Heart right ventricle (tissue), 16 donors: ENCODE data around the gene ALG1L2. TPM values are rescaled to one million over a fixed set of nuclear protein-coding genes. Genes with fewer than 3 reads are reported as not detected.
"Not testable (repeated sequence)": the region's sequence is repeated elsewhere in the genome, so short reads cannot be mapped to it uniquely, and the experiment has no call there.

Experiments used
- ATAC-seq, 8 donors: fragments of 200-7000 bp; cut with Tn5 transposase; one replicate each; pipeline ENCODE4 v1.9.1; 2020; ENCODE audit warnings: mild to moderate bottlenecking in 8 of 8, moderate library complexity in 8 of 8, moderate number of reproducible peaks in 1 of 8
- DNase-seq, 2 donors: peaks; one replicate each; pipeline ENCODE4 v3.0.0-alpha.2; 2020
- H3K27ac ChIP-seq, 10 donors: fragments of 200-600 bp; sonication (generic) in 2 of 10; one replicate each; pipeline versions ENCODE4 v1.5.0 to v1.8.0; 2020 to 2022; ENCODE audit warnings: mild to moderate bottlenecking in 3 of 10
- H3K27me3 ChIP-seq, 7 donors: fragments of 200-600 bp; one replicate each; pipeline ENCODE4 v1.8.0; 2021 to 2022; ENCODE audit warnings: mild to moderate bottlenecking in 2 of 7
- H3K36me3 ChIP-seq, 9 donors: fragments of 200-600 bp; sonication (generic) in 1 of 9; one replicate each; pipeline versions ENCODE4 v1.5.0 to v1.8.0; 2020 to 2022; ENCODE audit warnings: mild to moderate bottlenecking in 2 of 9
- H3K4me1 ChIP-seq, 9 donors: fragments of 200-600 bp; sonication (generic) in 1 of 9; one replicate each; pipeline versions ENCODE4 v1.5.0 to v1.8.0; 2020 to 2022; ENCODE audit warnings: mild to moderate bottlenecking in 4 of 9
- H3K4me3 ChIP-seq, 10 donors: fragments of 200-600 bp; sonication (generic) in 2 of 10; one replicate each; pipeline versions ENCODE4 v1.5.0 to v1.8.0; 2020 to 2022; ENCODE audit warnings: mild to moderate bottlenecking in 7 of 10, moderate library complexity in 2 of 10
- H3K9me3 ChIP-seq, 11 donors: fragments of 200-600 bp in 10 of 11; sonication (generic) in 2 of 11; one replicate each; pipeline versions ENCODE4 v1.5.0 to v1.8.0; 2013 to 2022; ENCODE audit warnings: mild to moderate bottlenecking in 2 of 11, control low read depth in 1 of 11, moderate library complexity in 1 of 11
- WGBS, 2 donors: extraction: QIAGEN DNeasy Blood & Tissue Kit; methylation state at CpG; one replicate each; pipeline ENCODE4 v1.1.7; 2013; ENCODE audit warnings: inconsistent platforms in 1 of 2; 5-methylcytosine and 5-hydroxymethylcytosine counted together
- intact Hi-C, 10 donors: fragments of 100-400 bp; cut with DNase I; formaldehyde crosslinking; loops; one replicate each; pipeline versions ENCODE4 v1.11.1 to v1.14.2; 2022
- polyA plus RNA-seq, 2 donors: library from polyadenylated mRNA; stranded (reverse); fragments of 200-250 nt; gene quantifications; one replicate each; pipeline ENCODE4 v1.2.3, GENCODE V29; 2013
- total RNA-seq, 10 donors: library from RNA; stranded (reverse); fragmentation: NEBNext Ultra II Directional in 3 of 10; extraction: Animal tissue kit (Norgen Biotek cat#: 25700) in 3 of 10; gene quantifications; one replicate each; pipeline versions ENCODE4 v1.2.1 to v1.2.4, GENCODE V29; 2021 to 2023
- TF ChIP-seq, protein P1 (sequence below), 9 donors: fragments of 200-600 bp; sonication (generic) in 2 of 9; IDR thresholded peaks; one replicate each; pipeline versions ENCODE4 v1.5.0 to v1.8.0; 2021 to 2022; ENCODE audit warnings: antibody characterized with exemption in 9 of 9, mild to moderate bottlenecking in 5 of 9, moderate library complexity in 1 of 9
- donor health status: Arrhythmogenic right ventricular cardiomyopathy.
- donor health status: ischemic (EF 13 %, LVEDD 7.1; RV severe dilation, severe dysfunction).
- donor health status: healthy with polysubstance abuse.
- donor health status: DM: no; HTN: yes; CAD: no.
- donor health status: DM: no; HTN: no; CAD: no.
- donor health status: ischemic (EF 25% LVEDD 6.9; RV normal size, moderate dysfunction).
- donor health status: ischemic (EF 25% LVEDD 5.7; RV mildly dilated, moderate dysfunction).
- donor health status: healthy.
- donor health status: DM: yes; HTN: yes; CAD: no.
- donor health status: Ischemic cardiomyopathy.
- donor health status: ischemic (EF 35%, LVEDD 5.7; RV mildly dilated, moderate dysfunction).
- donor health status: nonischemic (EF 11% LVEDD 7.7; RV severe dilation, severe dysfunction).
- donor health status: DM: yes; HTN: yes; CAD: no.
- donor health status: PGD.
- donor health status: ischemic (EF 29% LVEDD 5.4; RV normal size, mild dysfunction).
- donor health status: nonischemic (EF 23%, LVEDD 6.1; RV moderate dilation, normal function).

ALG1L2 gene
- total and polyA plus RNA-seq, 12 donors: not detected

DNA sequence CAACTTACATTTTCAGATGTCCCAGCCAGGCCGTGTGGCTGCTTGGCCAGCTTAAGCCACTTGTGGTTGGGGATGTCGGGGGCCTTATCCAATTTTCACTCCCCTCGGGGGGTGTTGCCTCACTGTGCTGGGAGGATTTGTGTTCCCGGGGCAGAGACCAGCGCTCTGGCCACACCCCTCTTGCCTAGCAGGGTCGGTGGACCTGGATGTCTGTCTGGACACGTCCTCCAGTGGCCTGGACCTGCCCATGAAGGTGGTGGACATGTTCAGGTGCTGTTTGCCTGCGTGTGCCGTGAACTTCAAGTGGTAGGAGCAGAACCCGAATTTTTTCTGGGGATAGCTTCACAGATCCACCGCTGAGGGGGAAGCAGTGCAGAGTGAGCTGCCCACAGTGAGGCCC lies 14.2 kb downstream of the ALG1L2 start:
- not testable (repeated sequence) for H3K36me3 ChIP-seq, H3K27ac ChIP-seq, ATAC-seq, DNase-seq, H3K27me3 ChIP-seq, H3K4me3 ChIP-seq, H3K9me3 ChIP-seq
- intact Hi-C loops: loop anchor here in 4 of 10 donors (5.0 kb wide), 1 partner anchor 154 kb away; no protein-coding TSS in a partner anchor
- WGBS, 2 donors: 50 to 54% methylated on average over 11 of the region's 11 CpGs
- peaks cover 0 to 20% (median 0%) of the 10 kb centered on the region in 9 donors for H3K4me1 ChIP-seq
- TF ChIP-seq, protein P1, sequence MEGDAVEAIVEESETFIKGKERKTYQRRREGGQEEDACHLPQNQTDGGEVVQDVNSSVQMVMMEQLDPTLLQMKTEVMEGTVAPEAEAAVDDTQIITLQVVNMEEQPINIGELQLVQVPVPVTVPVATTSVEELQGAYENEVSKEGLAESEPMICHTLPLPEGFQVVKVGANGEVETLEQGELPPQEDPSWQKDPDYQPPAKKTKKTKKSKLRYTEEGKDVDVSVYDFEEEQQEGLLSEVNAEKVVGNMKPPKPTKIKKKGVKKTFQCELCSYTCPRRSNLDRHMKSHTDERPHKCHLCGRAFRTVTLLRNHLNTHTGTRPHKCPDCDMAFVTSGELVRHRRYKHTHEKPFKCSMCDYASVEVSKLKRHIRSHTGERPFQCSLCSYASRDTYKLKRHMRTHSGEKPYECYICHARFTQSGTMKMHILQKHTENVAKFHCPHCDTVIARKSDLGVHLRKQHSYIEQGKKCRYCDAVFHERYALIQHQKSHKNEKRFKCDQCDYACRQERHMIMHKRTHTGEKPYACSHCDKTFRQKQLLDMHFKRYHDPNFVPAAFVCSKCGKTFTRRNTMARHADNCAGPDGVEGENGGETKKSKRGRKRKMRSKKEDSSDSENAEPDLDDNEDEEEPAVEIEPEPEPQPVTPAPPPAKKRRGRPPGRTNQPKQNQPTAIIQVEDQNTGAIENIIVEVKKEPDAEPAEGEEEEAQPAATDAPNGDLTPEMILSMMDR (IDR thresholded peaks at IDR 0.05): peak in 1 of 9 donors; percentile 14

DNA sequence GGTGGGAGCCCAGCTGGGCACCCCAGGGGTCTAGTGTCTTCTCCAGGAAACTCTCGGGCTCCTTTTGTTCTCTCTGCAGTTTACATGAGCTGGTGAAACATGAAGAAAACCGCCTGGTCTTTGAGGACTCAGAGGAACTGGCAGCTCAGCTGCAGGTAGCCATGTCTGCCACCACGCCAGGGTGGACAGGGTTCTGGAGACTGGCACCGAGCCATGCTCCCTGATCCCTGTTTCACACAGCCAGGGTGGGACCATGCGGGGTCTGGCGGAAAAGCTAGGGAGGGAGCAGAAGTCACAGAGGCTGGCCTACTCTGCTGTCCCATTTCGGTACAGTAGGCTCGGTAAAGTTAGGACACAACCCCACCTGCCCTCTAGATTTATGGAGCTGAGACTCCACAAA lies 15.5 kb downstream of the ALG1L2 start:
- H3K4me3 ChIP-seq, H3K27me3 ChIP-seq, H3K36me3 ChIP-seq, H3K27ac ChIP-seq, ATAC-seq, H3K9me3 ChIP-seq, DNase-seq: not testable (repeated sequence)
- WGBS, 2 donors: 89 to 91% methylated on average over 8 of the region's 8 CpGs
- intact Hi-C loops: loop anchor here in 4 of 10 donors (5.0 kb wide), 1 partner anchor 155 kb away; no protein-coding TSS in a partner anchor
- peaks cover 0 to 20% (median 0%) of the 10 kb centered on the region in 9 donors for H3K4me1 ChIP-seq

- ATAC-seq, H3K4me3 ChIP-seq, H3K9me3 ChIP-seq, H3K27me3 ChIP-seq, H3K27ac ChIP-seq, H3K36me3 ChIP-seq: not testable (repeated sequence)
- intact Hi-C loops: loop anchor here in 4 of 10 donors (5.0 kb wide), 1 partner anchor 156 kb away; no protein-coding TSS in a partner anchor
- DNase-seq: peak in 1 of 2 donors; percentile 59
- TF ChIP-seq, protein P1 (IDR thresholded peaks at IDR 0.05): peak in 8 of 9 donors; percentile 16 to 64 (median 42)
- H3K4me1 ChIP-seq: peaks cover 0 to 20% (median 0%) of the 10 kb centered on the region in 9 donors
- 43 to 47% methylated on average over 14 to 15 of the region's 16 CpGs for WGBS, 2 donors
Observed at GRCh38 chr3:130097690-130098638, 16.3 kb downstream of the ALG1L2 start.

DNA sequence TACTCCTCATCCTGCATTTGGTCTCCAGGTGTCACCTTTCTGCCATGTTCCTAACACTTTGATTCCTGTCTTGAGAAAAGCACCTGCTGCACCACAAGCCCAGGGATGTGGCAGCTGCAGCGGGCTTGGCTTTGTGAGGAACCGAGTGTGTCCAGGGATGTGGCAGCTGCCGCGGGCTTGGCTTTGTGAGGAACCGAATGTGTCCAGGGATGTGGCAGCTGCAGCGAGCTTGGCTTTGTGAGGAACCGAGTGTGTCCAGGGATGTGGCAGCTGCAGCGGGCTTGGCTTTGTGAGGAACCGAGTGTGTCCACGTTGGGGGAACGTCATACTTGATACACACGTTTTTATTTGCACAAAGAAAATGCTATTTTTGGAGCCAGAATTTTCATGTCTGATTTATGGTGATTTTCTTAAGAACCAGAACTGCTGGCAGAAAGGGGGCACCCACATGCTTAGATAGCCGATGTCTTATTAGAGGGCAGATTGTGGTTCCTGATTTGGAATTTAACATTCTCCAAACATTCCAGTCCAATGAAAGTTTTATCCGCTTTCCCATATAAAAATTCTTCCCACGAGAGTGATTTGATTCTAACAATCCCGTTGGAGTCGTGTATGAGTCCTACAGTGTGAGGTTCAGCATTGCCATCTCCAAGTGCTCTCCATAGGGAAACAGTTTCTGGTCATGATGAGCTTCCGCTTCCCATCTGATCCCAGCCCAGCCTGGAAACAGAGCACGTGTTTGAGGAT lies 17.2 kb downstream of the ALG1L2 start:
- WGBS, 2 donors: 61 to 64% methylated on average over 19 of the region's 19 CpGs
- intact Hi-C loops: loop anchor here in 4 of 10 donors (5.0 kb wide), 1 partner anchor 157 kb away; no protein-coding TSS in a partner anchor
- DNase-seq: not testable (repeated sequence)

DNA sequence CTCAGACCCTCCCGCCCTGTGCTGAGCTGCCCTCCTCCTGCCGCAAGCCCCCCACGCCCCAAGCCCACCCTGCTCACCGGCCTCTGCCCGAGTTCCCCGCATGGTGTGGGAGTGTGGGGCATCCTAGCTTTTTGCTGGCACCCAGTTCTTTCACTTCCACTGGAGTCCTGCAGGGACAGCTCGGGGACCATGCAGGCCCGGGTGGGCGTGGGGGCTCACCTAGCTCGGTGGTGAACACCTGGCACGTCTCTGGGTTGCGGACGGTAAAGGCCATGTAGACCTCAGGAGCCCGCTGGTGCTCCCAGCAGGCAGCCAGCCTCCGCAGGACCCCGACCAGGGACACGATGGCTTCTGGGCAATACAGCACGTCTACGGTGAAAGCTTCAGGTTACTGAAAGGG lies 20.9 kb downstream of the ALG1L2 start:
- WGBS, 2 donors: 94 to 96% methylated on average over 19 of the region's 19 CpGs
- H3K4me1 ChIP-seq, H3K9me3 ChIP-seq, H3K27ac ChIP-seq, ATAC-seq, H3K4me3 ChIP-seq, H3K27me3 ChIP-seq, DNase-seq, H3K36me3 ChIP-seq, intact Hi-C loops: not testable (repeated sequence)

More for the DNA sequence above, 17.2 kb downstream of the ALG1L2 start:
- H3K27ac ChIP-seq, H3K9me3 ChIP-seq, H3K36me3 ChIP-seq, H3K4me3 ChIP-seq, ATAC-seq, H3K27me3 ChIP-seq: not testable (repeated sequence)
- H3K4me1 ChIP-seq: peaks cover 0 to 12% (median 0%) of the 10 kb centered on the region in 9 donors
- TF ChIP-seq, protein P1 (IDR thresholded peaks at IDR 0.05): peak in 1 of 9 donors; percentile 4

DNA sequence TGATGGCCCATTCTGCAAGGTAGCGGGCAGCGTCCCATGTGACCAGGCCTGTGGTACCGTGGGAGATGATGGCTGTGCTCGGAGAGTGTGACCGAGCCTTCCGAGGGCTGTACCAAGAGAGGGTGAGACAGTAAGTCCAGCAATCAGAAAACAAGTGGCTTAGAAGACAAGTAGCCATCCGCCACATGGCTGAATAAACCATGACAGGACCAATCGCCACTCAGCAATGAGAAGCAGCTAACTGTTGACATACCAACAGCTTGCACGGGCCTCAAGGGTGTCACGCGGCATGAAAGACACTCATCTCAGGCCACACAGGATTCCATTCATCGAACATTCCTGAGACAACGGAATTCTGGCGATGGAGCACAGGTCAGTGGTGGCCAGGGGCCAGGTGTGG lies 22.6 kb downstream of the ALG1L2 start:
- H3K27me3 ChIP-seq, H3K36me3 ChIP-seq, H3K27ac ChIP-seq, DNase-seq, H3K4me1 ChIP-seq, ATAC-seq, intact Hi-C loops, H3K9me3 ChIP-seq, H3K4me3 ChIP-seq: not testable (repeated sequence)
- 85% methylated on average over 14 of the region's 14 CpGs for WGBS, 2 donors

- ATAC-seq, H3K36me3 ChIP-seq, H3K27ac ChIP-seq, H3K4me3 ChIP-seq, DNase-seq, H3K9me3 ChIP-seq, H3K27me3 ChIP-seq: not testable (repeated sequence)
- H3K4me1 ChIP-seq: peaks cover 0 to 14% (median 7%) of the 10 kb centered on the region in 9 donors
- WGBS, 2 donors: 84% methylated on average over 13 of the region's 13 CpGs
- intact Hi-C loops: loop anchor here in 2 of 10 donors (5.0 kb wide), 1 partner anchor 165 kb away; no protein-coding TSS in a partner anchor
Observed at GRCh38 chr3:130107333-130107995, 25.8 kb downstream of the ALG1L2 start.
